Peyer's patch (tissue), 4 donors: ENCODE data around the gene BRINP2.

ENCODE experiments used
- POLR2A ChIP-seq, 2 donors: fragments of 450-650 bp; IDR thresholded peaks; one replicate each; pipeline ENCODE4 v1.5.1; 2017; ENCODE audit warnings: antibody characterized with exemption in 2 of 2, mild to moderate bottlenecking in 2 of 2, moderate library complexity in 2 of 2
- TF ChIP-seq, protein P1 (sequence below), 6 experiments: fragments of 450-650 bp in 4 of 6; fragments of 200-600 bp in 2 of 6; sonication (generic) in 1 of 6; IDR thresholded peaks; one replicate each; pipeline ENCODE4 v1.5.1; 2017 to 2019; ENCODE audit warnings: antibody characterized with exemption in 6 of 6, mild to moderate bottlenecking in 3 of 6, moderate library complexity in 1 of 6

DNA sequence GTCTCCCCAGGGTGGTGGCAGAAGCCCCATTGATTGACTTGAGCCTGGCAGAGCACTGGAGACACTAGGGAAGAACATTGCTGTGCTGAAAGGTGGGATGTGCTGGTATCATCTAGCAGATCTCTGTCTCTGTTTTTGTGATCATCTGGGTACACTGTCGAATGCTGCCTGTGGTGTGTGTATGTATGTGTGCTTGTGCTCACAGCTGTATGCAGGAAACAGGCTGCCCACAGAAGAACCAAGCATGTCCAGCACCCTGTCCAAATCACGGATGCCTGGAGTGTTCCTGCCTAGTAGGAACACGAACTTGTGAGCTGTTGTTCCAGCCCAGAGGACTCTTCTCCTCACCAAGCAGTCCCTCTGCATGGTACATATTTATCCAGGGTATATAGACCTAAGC lies 1.5 kb downstream of the BRINP2 start:
- TF ChIP-seq, protein P1, sequence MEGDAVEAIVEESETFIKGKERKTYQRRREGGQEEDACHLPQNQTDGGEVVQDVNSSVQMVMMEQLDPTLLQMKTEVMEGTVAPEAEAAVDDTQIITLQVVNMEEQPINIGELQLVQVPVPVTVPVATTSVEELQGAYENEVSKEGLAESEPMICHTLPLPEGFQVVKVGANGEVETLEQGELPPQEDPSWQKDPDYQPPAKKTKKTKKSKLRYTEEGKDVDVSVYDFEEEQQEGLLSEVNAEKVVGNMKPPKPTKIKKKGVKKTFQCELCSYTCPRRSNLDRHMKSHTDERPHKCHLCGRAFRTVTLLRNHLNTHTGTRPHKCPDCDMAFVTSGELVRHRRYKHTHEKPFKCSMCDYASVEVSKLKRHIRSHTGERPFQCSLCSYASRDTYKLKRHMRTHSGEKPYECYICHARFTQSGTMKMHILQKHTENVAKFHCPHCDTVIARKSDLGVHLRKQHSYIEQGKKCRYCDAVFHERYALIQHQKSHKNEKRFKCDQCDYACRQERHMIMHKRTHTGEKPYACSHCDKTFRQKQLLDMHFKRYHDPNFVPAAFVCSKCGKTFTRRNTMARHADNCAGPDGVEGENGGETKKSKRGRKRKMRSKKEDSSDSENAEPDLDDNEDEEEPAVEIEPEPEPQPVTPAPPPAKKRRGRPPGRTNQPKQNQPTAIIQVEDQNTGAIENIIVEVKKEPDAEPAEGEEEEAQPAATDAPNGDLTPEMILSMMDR (IDR thresholded peaks at IDR 0.05): no peak
- TF ChIP-seq POLR2A (IDR thresholded peaks at IDR 0.05): no peak
